HG03095 (cell line): ENCODE results near the gene ARMH1.

ENCODE experiments used
- ATAC-seq: cut with Tn5 transposase; IDR thresholded peaks from one replicate; pipeline ENCODE4 v1.9.1; 2021; ENCODE audit warnings: moderate library complexity; ENCODE audit not compliant: unreplicated experiment

The ARMH1 gene

GRCh38 chr1:44644806-44645205 lies 29.7 kb upstream of the ARMH1 start:
- no peak for ATAC-seq

- ATAC-seq = no peak
Measured at GRCh38 chr1:44645476-44646244, 28.9 kb upstream of the ARMH1 start.

- ATAC-seq = no peak
Measured at GRCh38 chr1:44646261-44647110, 28.0 kb upstream of the ARMH1 start.

- no peak for ATAC-seq
Measured at GRCh38 chr1:44647896-44648295, 26.6 kb upstream of the ARMH1 start.

GRCh38 chr1:44648529-44649250 lies 25.8 kb upstream of the ARMH1 start:
- no peak for ATAC-seq

GRCh38 chr1:44649788-44650158 lies 24.7 kb upstream of the ARMH1 start:
- no peak for ATAC-seq

- ATAC-seq = no peak
Measured at GRCh38 chr1:44650159-44650831, 24.2 kb upstream of the ARMH1 start.

GRCh38 chr1:44651069-44651468 lies 23.4 kb upstream of the ARMH1 start:
- no peak for ATAC-seq

GRCh38 chr1:44652445-44653106 lies 21.9 kb upstream of the ARMH1 start:
- no peak for ATAC-seq

- ATAC-seq = no peak
Measured at GRCh38 chr1:44653107-44653964, 21.2 kb upstream of the ARMH1 start.

GRCh38 chr1:44654621-44655187 lies 19.8 kb upstream of the ARMH1 start:
- ATAC-seq = no peak

GRCh38 chr1:44655609-44656008 lies 18.9 kb upstream of the ARMH1 start:
- no peak for ATAC-seq

- ATAC-seq = no peak
Measured at GRCh38 chr1:44659566-44659965, 14.9 kb upstream of the ARMH1 start.

- no peak for ATAC-seq
Measured at GRCh38 chr1:44660176-44660575, 14.3 kb upstream of the ARMH1 start.

- ATAC-seq = no peak
Measured at GRCh38 chr1:44661781-44662682, 12.5 kb upstream of the ARMH1 start.

- no peak for ATAC-seq
Measured at GRCh38 chr1:44662683-44663030, 11.9 kb upstream of the ARMH1 start.

- ATAC-seq = no peak
Measured at GRCh38 chr1:44663417-44663816, 11.1 kb upstream of the ARMH1 start.

GRCh38 chr1:44664730-44665370 lies 9.7 kb upstream of the ARMH1 start:
- no peak for ATAC-seq
